CD4-positive, alpha-beta T cell (primary cell): ENCODE measurements around the gene KHNYN. TPM values are rescaled to one million over a fixed set of nuclear protein-coding genes. Genes with fewer than 3 reads are reported as not detected.

Experiments
- ATAC-seq: fragments of 200-7000 bp; cut with Tn5 transposase; one replicate; pipeline ENCODE4 v1.10.0; 2022; ENCODE audit warnings: mild to moderate bottlenecking; ENCODE audit not compliant: poor library complexity
- CTCF ChIA-PET: fragments of 350-600 bp; sonication (Branson Sonifier 250); formaldehyde crosslinking; loops from one replicate; lab custom pipeline; 2021; ENCODE audit warnings: antibody characterized with exemption, inconsistent platforms; lab: Charles Lee
- POLR2A ChIA-PET: fragments of 350-600 bp; sonication (Branson Sonifier 250); formaldehyde crosslinking; loops from one replicate; lab custom pipeline; 2021; ENCODE audit warnings: antibody characterized with exemption, inconsistent platforms; lab: Charles Lee
- DNase-seq, 14 experiments: peaks; one replicate each; pipeline ENCODE4 v3.0.0-alpha.2; 2013 to 2020; ENCODE audit warnings: mixed read lengths in 2 of 14
- H3K27ac ChIP-seq, 2 donors: one replicate each; pipeline versions ENCODE4 v1.5.1 to v1.7.0; 2013; ENCODE audit warnings: low read length in 2 of 2, low read depth in 1 of 2, mild to moderate bottlenecking in 1 of 2
- H3K27me3 ChIP-seq, 2 experiments: 1 replicate in 1 of 2; 2 replicates in 1 of 2; pipeline versions ENCODE4 v1.6.1 to v1.7.0; 2013; ENCODE audit warnings: low read length in 2 of 2, control low read depth in 1 of 2, mild to moderate bottlenecking in 1 of 2, moderate library complexity in 1 of 2; ENCODE audit not compliant: insufficient read depth in 2 of 2, control insufficient read depth in 1 of 2
- H3K36me3 ChIP-seq: one replicate; pipeline ENCODE4 v1.6.1; 2013; ENCODE audit warnings: low read length, control low read depth; ENCODE audit not compliant: insufficient read depth
- H3K4me1 ChIP-seq: one replicate; pipeline ENCODE4 v1.6.1; 2013; ENCODE audit warnings: low read length, control low read depth; ENCODE audit not compliant: insufficient read depth
- H3K4me3 ChIP-seq: one replicate; pipeline ENCODE4 v1.5.1; 2013; ENCODE audit warnings: mild to moderate bottlenecking, low read length, moderate library complexity
- H3K9me3 ChIP-seq, 2 experiments: 1 replicate in 1 of 2; 2 replicates in 1 of 2; pipeline versions ENCODE4 v1.6.1 to v1.7.0; 2013; ENCODE audit warnings: low read length in 2 of 2, mild to moderate bottlenecking in 2 of 2, control low read depth in 1 of 2, moderate library complexity in 1 of 2; ENCODE audit not compliant: control insufficient read depth in 1 of 2, insufficient read depth in 1 of 2
- H3K27ac Mint-ChIP-seq: one replicate; pipeline ENCODE4 v1.8.0; 2020; ENCODE audit warnings: mixed read lengths
- H3K27me3 Mint-ChIP-seq: one replicate; pipeline ENCODE4 v1.8.0; 2021; ENCODE audit warnings: mixed read lengths
- H3K36me3 Mint-ChIP-seq: one replicate; pipeline ENCODE4 v1.8.0; 2021; ENCODE audit warnings: low read depth, mixed read lengths
- H3K4me1 Mint-ChIP-seq: one replicate; pipeline ENCODE4 v1.8.0; 2021; ENCODE audit warnings: low read depth, mixed read lengths
- H3K4me3 Mint-ChIP-seq: one replicate; pipeline ENCODE4 v1.8.0; 2020; ENCODE audit warnings: mild to moderate bottlenecking, mixed read lengths
- H3K9me3 Mint-ChIP-seq: one replicate; pipeline ENCODE4 v1.8.0; 2020; ENCODE audit warnings: mixed read lengths
- CTCF ChIP-seq: fragments of 200-600 bp; IDR thresholded peaks from one replicate; pipeline ENCODE4 v1.8.0; 2022; ENCODE audit warnings: antibody characterized with exemption, mild to moderate bottlenecking
- intact Hi-C, 2 experiments: fragments of 100-400 bp; cut with DNase I in 1 of 2; cut with micrococcal nuclease in 1 of 2; formaldehyde crosslinking; loops; one replicate each; pipeline versions ENCODE4 v1.15.1 to v1.9.0; 2023 to 2025; cut with DNase I, micrococcal nuclease
- total RNA-seq, 174 experiments: library from RNA in 2 of 174; stranded (reverse) in 2 of 174; gene quantifications; one replicate each; pipeline ENCODE4 v1.2.3 and lab custom pipeline; 2021 to 2026

Gene KHNYN
- total RNA-seq, 2 experiments from 2014 or later, result 170 to 173 TPM

- POLR2A ChIA-PET, result interaction anchor here (0.7 kb wide), 2 partner anchors 41 to 54 kb away, joined by 3 read pairs; partner anchors contain the start of genes CBLN3, KHNYN and SDR39U1
- Histone ChIP-seq H3K36me3 (no peaks in the 10 kb centered on the region), H3K27ac (no peak overlapping the region), H3K9me3 (no peaks in the 10 kb centered on the region), H3K4me3 (no peak overlapping the region), H3K4me1 (peaks cover 14% of the 10 kb centered on the region), H3K27me3 (no peaks in the 10 kb centered on the region)
- peak in 4 of 14 experiments; percentile 16 to 70 (median 45) for DNase-seq
- Mint-ChIP-seq H3K9me3 (no peaks in the 10 kb centered on the region), H3K4me1 (peaks cover 19% of the 10 kb centered on the region), H3K4me3 (peak overlapping the region; percentile 49), H3K27me3 (no peaks in the 10 kb centered on the region), H3K36me3 (no peaks in the 10 kb centered on the region), H3K27ac (peak overlapping the region; percentile 76)
- ATAC-seq, result peak; percentile 52
- CTCF ChIA-PET, result no interaction called here
- intact Hi-C loops, result loop anchor here (5.0 to 10.0 kb wide), 2 partner anchors 191 to 194 kb away; no protein-coding TSS in a partner anchor
- no peak for TF ChIP-seq CTCF
Measured at GRCh38 chr14:24483604-24484252, 54.0 kb downstream of the KHNYN start.

Other genes with a start within 250 kb of the KHNYN start
- 10 to 100 TPM; 36.6 to 37.9 TPM for gene IPO4, start 241.1 kb upstream of the KHNYN start, total RNA-seq
- gene TM9SF1, start 234.5 kb upstream of the KHNYN start, total RNA-seq, result 10 to 100 TPM; 12.9 to 13.0 TPM
- under 1 TPM; 0.30 to 0.64 TPM for gene TSSK4, start 224.3 kb upstream of the KHNYN start, total RNA-seq
- gene CHMP4A, start 216.5 kb upstream of the KHNYN start, total RNA-seq, result 10 to 100 TPM; 73.4 to 80.1 TPM
- 1 to 10 TPM; 3.2 to 3.7 TPM for gene MDP1, start 213.9 kb upstream of the KHNYN start, total RNA-seq
- 10 to 100 TPM; 42.0 to 43.5 TPM for gene NEDD8, start 197.6 kb upstream of the KHNYN start, total RNA-seq
- 10 to 100 TPM; 22.2 to 24.8 TPM for gene GMPR2, start 197.0 kb upstream of the KHNYN start, total RNA-seq
- gene TINF2, start 187.3 kb upstream of the KHNYN start, total RNA-seq, result 100 to 1,000 TPM; 110 to 113 TPM
- gene TGM1, start 166.8 kb upstream of the KHNYN start, total RNA-seq, result 1 to 10 TPM; 3.5 to 3.9 TPM
- gene RABGGTA, start 158.4 kb upstream of the KHNYN start, total RNA-seq, result 10 to 100 TPM; 52.3 to 55.2 TPM
- 10 to 100 TPM; 21.5 to 23.5 TPM for gene DHRS1, start 130.2 kb upstream of the KHNYN start, total RNA-seq
- gene NOP9, start 130.1 kb upstream of the KHNYN start, total RNA-seq, result 10 to 100 TPM; 25.9 to 27.5 TPM
- 1 to 10 TPM; 7.4 to 9.2 TPM for gene CIDEB, start 122.0 kb upstream of the KHNYN start, total RNA-seq
- gene LTB4R2, start 119.8 kb upstream of the KHNYN start, total RNA-seq, result 10 to 100 TPM; 16.4 to 18.2 TPM
- 10 to 100 TPM; 15.6 to 18.3 TPM for gene LTB4R, start 118.5 kb upstream of the KHNYN start, total RNA-seq
- 1 to 10 TPM; 4.7 to 5.9 TPM for gene ADCY4, start 94.9 kb upstream of the KHNYN start, total RNA-seq
- 10 to 100 TPM; 18.1 to 18.9 TPM for gene RIPK3, start 90.0 kb upstream of the KHNYN start, total RNA-seq
- not detected for gene NFATC4, start 61.8 kb upstream of the KHNYN start, total RNA-seq
- under 1 TPM; 0.08 to 0.25 TPM for gene NYNRIN, start 31.0 kb upstream of the KHNYN start, total RNA-seq
- 1 to 10 TPM; 1.6 to 1.7 TPM for gene CBLN3, start 286 bp upstream of the KHNYN start, total RNA-seq
- gene SDR39U1, start 12.8 kb downstream of the KHNYN start, total RNA-seq, result 10 to 100 TPM; 71.7 to 74.7 TPM
- gene CMA1, start 78.3 kb downstream of the KHNYN start, total RNA-seq, result not detected
- not detected for gene CTSG, start 146.3 kb downstream of the KHNYN start, total RNA-seq
- 1 to 10 TPM in 1 of 2 experiments, under 1 TPM in 1; 0.56 to 1.2 TPM for gene GZMH, start 179.7 kb downstream of the KHNYN start, total RNA-seq
- 1 to 10 TPM; 2.4 to 2.9 TPM for gene GZMB, start 204.2 kb downstream of the KHNYN start, total RNA-seq